OCI-LY7 (cell line): ENCODE measurements around the gene CKLF. TPM values are rescaled to one million over a fixed set of nuclear protein-coding genes. Genes with fewer than 3 reads are reported as not detected.

Source experiments
- BruUV-seq: library from RNA; stranded (reverse); fragments of 400-500 nt; replicated peaks from 2 replicates; lab custom pipeline; 2021; lab: Mats Ljungman, UMichigan
- CTCF ChIA-PET: fragments of 300-600 bp; sonication (Branson Sonifier 250); formaldehyde crosslinking; loops from one replicate; lab custom pipeline; 2022; ENCODE audit warnings: antibody characterized with exemption; ENCODE audit not compliant: unreplicated experiment; lab: Charles Lee
- POLR2A ChIA-PET: fragments of 300-600 bp; sonication (Branson Sonifier 250); formaldehyde crosslinking; loops from one replicate; lab custom pipeline; 2022; ENCODE audit warnings: antibody characterized with exemption; lab: Charles Lee
- DNase-seq: peaks from one replicate; pipeline ENCODE4 v3.0.0-alpha.2; 2015; ENCODE audit warnings: low spot score
- H2AFZ ChIP-seq: fragments of 200-600 bp; sonication (generic), shearing (Covaris generic); 2 replicates; pipeline ENCODE4 v1.6.1; 2014; ENCODE audit warnings: mild to moderate bottlenecking, antibody characterized with exemption, low read length, moderate library complexity
- H3K27ac ChIP-seq: fragments of 200-600 bp; sonication (generic); 2 replicates; pipeline ENCODE4 v1.5.1; 2014; ENCODE audit warnings: mixed run types, low read depth, mild to moderate bottlenecking, moderate library complexity, low read length, inconsistent platforms; ENCODE audit not compliant: poor library complexity, severe bottlenecking
- H3K36me3 ChIP-seq: fragments of 200-600 bp; sonication (generic); 2 replicates; pipeline ENCODE4 v1.6.1; 2014; ENCODE audit warnings: mild to moderate bottlenecking, antibody characterized with exemption, low read length, moderate library complexity, mixed read lengths; ENCODE audit not compliant: insufficient read depth
- H3K4me1 ChIP-seq: fragments of 200-600 bp; sonication (generic); 2 replicates; pipeline ENCODE4 v1.5.1; 2014; ENCODE audit warnings: mild to moderate bottlenecking, low read length; ENCODE audit not compliant: insufficient read depth, poor library complexity, severe bottlenecking
- H3K4me2 ChIP-seq: fragments of 200-600 bp; sonication (generic); 2 replicates; pipeline ENCODE4 v1.6.1; 2014; ENCODE audit warnings: mild to moderate bottlenecking, low read length
- H3K4me3 ChIP-seq: fragments of 200-600 bp; sonication (generic); 2 replicates; pipeline ENCODE4 v1.5.1; 2014; ENCODE audit warnings: mild to moderate bottlenecking, low read depth, low read length; ENCODE audit not compliant: poor library complexity, severe bottlenecking
- H3K79me2 ChIP-seq: fragments of 200-600 bp; sonication (generic); 2 replicates; pipeline ENCODE4 v1.6.1; 2016; ENCODE audit warnings: low read depth, mild to moderate bottlenecking, low read length, moderate library complexity, mixed read lengths; ENCODE audit not compliant: insufficient read depth
- H3K9me2 ChIP-seq: fragments of 200-600 bp; sonication (generic); 2 replicates; pipeline ENCODE4 v1.6.1; 2016; ENCODE audit warnings: mild to moderate bottlenecking, low read length, mixed read lengths; ENCODE audit not compliant: insufficient read depth
- H3K9me3 ChIP-seq: fragments of 200-600 bp; sonication (generic); 2 replicates; pipeline ENCODE4 v1.6.1; 2014; ENCODE audit warnings: mild to moderate bottlenecking, mixed run types, low read length, mixed read lengths
- H4K20me1 ChIP-seq: fragments of 200-600 bp; sonication (generic); 2 replicates; pipeline ENCODE4 v1.6.1; 2014; ENCODE audit warnings: mild to moderate bottlenecking, antibody characterized with exemption, low read length, moderate library complexity, mixed read lengths; ENCODE audit not compliant: insufficient read depth
- EZH2phosphoT487 ChIP-seq: fragments of 200-600 bp; sonication (generic); IDR thresholded peaks from 2 replicates; pipeline ENCODE4 v1.6.1; 2018; ENCODE audit warnings: low read depth, borderline replicate concordance, mild to moderate bottlenecking, mixed run types, antibody characterized with exemption, low read length, moderate library complexity, mixed read lengths
- intact Hi-C: fragments of 100-400 bp; cut with micrococcal nuclease; formaldehyde crosslinking; loops from one replicate; pipeline ENCODE4 v1.10.0; 2022; ENCODE audit not compliant: unreplicated experiment
- total RNA-seq, 2 experiments: library from RNA; depleted of rRNA in 1 of 2; stranded (reverse); fragments of >200 nt in 1 of 2; shearing (Covaris generic) in 1 of 2; gene quantifications; 2 replicates each; pipeline ENCODE4 v1.2.3, GENCODE V29; 2014 to 2022
- TF ChIP-seq, protein P1 (sequence below): fragments of 200-600 bp; sonication (generic); conservative IDR thresholded peaks from 2 replicates; pipeline ENCODE4 v1.5.1; 2014; ENCODE audit warnings: mild to moderate bottlenecking, antibody characterized with exemption, low read length, moderate library complexity, mixed read lengths

The CKLF gene
- total RNA-seq, 2 experiments from 2014 or later, result 56.6 to 98.7 TPM

GRCh38 chr16:66554495-66554894 is 2.1 kb downstream of the CKLF start:
- Histone ChIP-seq H3K27ac (no peak overlapping the region), H3K79me2 (peaks cover 37% of the 10 kb centered on the region), H4K20me1 (peaks cover 13% of the 10 kb centered on the region; the same call in 1 of the 2 replicates), H3K9me3 (no peaks in the 10 kb centered on the region), H3K4me1 (peaks cover 57% of the 10 kb centered on the region), H3K4me2 (peak overlapping the region; percentile 95), H2AFZ (no peak overlapping the region), H3K36me3 (peaks cover 55% of the 10 kb centered on the region), H3K4me3 (peak overlapping the region; percentile 75), H3K9me2 (no peaks in the 10 kb centered on the region)
- CTCF ChIA-PET, result no interaction called here
- no TSS peak for BruUV-seq
- intact Hi-C loops, result loop anchor here (5.0 kb wide), 1 partner anchor 48 kb away; the partner anchor contains the start of gene CMTM3
- no peak for TF ChIP-seq EZH2phosphoT487
- TF ChIP-seq, protein P1, sequence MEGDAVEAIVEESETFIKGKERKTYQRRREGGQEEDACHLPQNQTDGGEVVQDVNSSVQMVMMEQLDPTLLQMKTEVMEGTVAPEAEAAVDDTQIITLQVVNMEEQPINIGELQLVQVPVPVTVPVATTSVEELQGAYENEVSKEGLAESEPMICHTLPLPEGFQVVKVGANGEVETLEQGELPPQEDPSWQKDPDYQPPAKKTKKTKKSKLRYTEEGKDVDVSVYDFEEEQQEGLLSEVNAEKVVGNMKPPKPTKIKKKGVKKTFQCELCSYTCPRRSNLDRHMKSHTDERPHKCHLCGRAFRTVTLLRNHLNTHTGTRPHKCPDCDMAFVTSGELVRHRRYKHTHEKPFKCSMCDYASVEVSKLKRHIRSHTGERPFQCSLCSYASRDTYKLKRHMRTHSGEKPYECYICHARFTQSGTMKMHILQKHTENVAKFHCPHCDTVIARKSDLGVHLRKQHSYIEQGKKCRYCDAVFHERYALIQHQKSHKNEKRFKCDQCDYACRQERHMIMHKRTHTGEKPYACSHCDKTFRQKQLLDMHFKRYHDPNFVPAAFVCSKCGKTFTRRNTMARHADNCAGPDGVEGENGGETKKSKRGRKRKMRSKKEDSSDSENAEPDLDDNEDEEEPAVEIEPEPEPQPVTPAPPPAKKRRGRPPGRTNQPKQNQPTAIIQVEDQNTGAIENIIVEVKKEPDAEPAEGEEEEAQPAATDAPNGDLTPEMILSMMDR, result no peak
- POLR2A ChIA-PET, result interaction anchor here (1.9 kb wide), 1 partner anchor 9 kb away, joined by 5 read pairs; no protein-coding TSS in a partner anchor
- no peak for DNase-seq

- Histone ChIP-seq H3K4me1 (peaks cover 10% of the 10 kb centered on the region), H2AFZ (no peak overlapping the region), H3K9me3 (no peaks in the 10 kb centered on the region), H3K27ac (no peak overlapping the region), H3K36me3 (peaks cover 86% of the 10 kb centered on the region), H3K9me2 (no peaks in the 10 kb centered on the region), H3K4me2 (no peak overlapping the region), H4K20me1 (no peaks in the 10 kb centered on the region), H3K4me3 (no peak overlapping the region), H3K79me2 (peaks cover 16% of the 10 kb centered on the region; the same call in 1 of the 2 replicates)
- BruUV-seq, result no TSS peak
- TF ChIP-seq, protein P1, result no peak
- no peak for TF ChIP-seq EZH2phosphoT487
- CTCF ChIA-PET, result no interaction called here
- POLR2A ChIA-PET, result interaction anchor here (0.8 kb wide), 1 partner anchor 9 kb away, joined by 5 read pairs; no protein-coding TSS in a partner anchor
- no peak for DNase-seq
- intact Hi-C loops, result no loop called here
These were observed 7.7 kb downstream of the CKLF start for GRCh38 chr16:66560107-66560506.

DNA sequence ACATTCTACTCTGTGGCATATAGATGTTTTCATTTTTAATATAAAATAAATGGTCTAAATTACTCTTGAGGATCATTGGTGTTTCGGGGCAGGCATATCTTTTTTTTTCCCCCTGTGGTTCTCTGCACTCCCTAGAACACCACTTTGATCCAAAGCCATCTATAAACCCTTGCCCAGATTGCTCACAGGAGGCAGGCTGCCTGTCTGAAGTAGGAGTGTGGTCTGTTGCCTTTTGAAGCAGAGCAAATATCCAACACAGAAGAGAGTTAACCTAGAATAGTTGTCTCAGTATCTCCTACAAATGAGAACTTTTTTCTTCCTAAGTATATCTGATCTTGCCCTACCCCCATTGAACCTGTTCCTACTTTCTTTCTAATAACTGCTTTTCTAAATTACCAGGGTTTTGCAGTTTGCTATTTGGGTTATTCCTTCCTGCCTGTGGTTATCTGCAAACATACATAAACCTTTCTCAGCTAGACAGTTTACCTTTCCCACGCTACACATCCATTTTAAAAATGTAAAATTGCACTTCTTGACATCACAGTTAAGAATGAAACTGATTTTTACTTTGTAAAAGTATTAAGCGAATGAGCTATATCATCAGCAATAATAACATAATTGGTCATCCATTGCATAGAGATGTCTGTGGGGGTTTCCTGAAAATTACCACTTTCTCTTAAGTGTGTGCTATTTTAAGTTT is 9.2 kb downstream of the CKLF start:
- Histone ChIP-seq H3K9me2 (no peaks in the 10 kb centered on the region), H3K79me2 (peaks cover 8% of the 10 kb centered on the region; the same call in 1 of the 2 replicates), H4K20me1 (no peaks in the 10 kb centered on the region), H3K9me3 (no peaks in the 10 kb centered on the region), H3K36me3 (peaks cover 89% of the 10 kb centered on the region), H3K4me3 (no peak overlapping the region), H3K4me1 (no peaks in the 10 kb centered on the region), H3K27ac (no peak overlapping the region), H2AFZ (no peak overlapping the region), H3K4me2 (no peak overlapping the region)
- intact Hi-C loops, result no loop called here
- CTCF ChIA-PET, result no interaction called here
- DNase-seq, result no peak
- TF ChIP-seq, protein P1, result no peak
- no peak for TF ChIP-seq EZH2phosphoT487
- no TSS peak for BruUV-seq
- POLR2A ChIA-PET, result interaction anchor here (0.6 to 1.1 kb wide), 3 partner anchors 9 to 25 kb away, joined by 3 to 6 read pairs (median 4); partner anchors contain the start of gene CKLF
